ENCODE measurements around the gene FAM83E.

The FAM83E gene

GRCh38 chr19:48646722-48647216, 31.9 kb upstream of the FAM83E start:
- no peaks in the 10 kb centered on the region for H4K20me1 ChIP-seq (ENCODE audit: insufficient read depth)
- H3K4me2 ChIP-seq = peak overlapping the region; percentile 98; the same call in 1 of the 2 replicates
- H3K27ac ChIP-seq = no peak overlapping the region
- H3K4me3 ChIP-seq (IDR thresholded peaks at IDR 0.05; ENCODE audit: insufficient read depth, low read depth, low read length) = no peak overlapping the region
- no peaks in the 10 kb centered on the region for H3K36me3 ChIP-seq (ENCODE audit: insufficient read depth)
- peaks cover 12% of the 10 kb centered on the region for H3K27me3 ChIP-seq (ENCODE audit: insufficient read depth, low read depth)
- H3K79me2 ChIP-seq (ENCODE audit: insufficient read depth, low read depth) = no peaks in the 10 kb centered on the region
- H3K9ac ChIP-seq = 0 out of 2 replicates have a peak overlapping the region, but pooled peaks have one; percentile 50
- H3K4me1 ChIP-seq (ENCODE audit: low read depth, poor library complexity, severe bottlenecking) = peaks cover 18% of the 10 kb centered on the region
- H2AFZ ChIP-seq (ENCODE audit: low read depth) = peak overlapping the region; percentile 90
- TF ChIP-seq, protein P1, sequence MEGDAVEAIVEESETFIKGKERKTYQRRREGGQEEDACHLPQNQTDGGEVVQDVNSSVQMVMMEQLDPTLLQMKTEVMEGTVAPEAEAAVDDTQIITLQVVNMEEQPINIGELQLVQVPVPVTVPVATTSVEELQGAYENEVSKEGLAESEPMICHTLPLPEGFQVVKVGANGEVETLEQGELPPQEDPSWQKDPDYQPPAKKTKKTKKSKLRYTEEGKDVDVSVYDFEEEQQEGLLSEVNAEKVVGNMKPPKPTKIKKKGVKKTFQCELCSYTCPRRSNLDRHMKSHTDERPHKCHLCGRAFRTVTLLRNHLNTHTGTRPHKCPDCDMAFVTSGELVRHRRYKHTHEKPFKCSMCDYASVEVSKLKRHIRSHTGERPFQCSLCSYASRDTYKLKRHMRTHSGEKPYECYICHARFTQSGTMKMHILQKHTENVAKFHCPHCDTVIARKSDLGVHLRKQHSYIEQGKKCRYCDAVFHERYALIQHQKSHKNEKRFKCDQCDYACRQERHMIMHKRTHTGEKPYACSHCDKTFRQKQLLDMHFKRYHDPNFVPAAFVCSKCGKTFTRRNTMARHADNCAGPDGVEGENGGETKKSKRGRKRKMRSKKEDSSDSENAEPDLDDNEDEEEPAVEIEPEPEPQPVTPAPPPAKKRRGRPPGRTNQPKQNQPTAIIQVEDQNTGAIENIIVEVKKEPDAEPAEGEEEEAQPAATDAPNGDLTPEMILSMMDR (conservative IDR thresholded peaks at IDR 0.05; ENCODE audit: low read depth, low read length) = no peak

DNA sequence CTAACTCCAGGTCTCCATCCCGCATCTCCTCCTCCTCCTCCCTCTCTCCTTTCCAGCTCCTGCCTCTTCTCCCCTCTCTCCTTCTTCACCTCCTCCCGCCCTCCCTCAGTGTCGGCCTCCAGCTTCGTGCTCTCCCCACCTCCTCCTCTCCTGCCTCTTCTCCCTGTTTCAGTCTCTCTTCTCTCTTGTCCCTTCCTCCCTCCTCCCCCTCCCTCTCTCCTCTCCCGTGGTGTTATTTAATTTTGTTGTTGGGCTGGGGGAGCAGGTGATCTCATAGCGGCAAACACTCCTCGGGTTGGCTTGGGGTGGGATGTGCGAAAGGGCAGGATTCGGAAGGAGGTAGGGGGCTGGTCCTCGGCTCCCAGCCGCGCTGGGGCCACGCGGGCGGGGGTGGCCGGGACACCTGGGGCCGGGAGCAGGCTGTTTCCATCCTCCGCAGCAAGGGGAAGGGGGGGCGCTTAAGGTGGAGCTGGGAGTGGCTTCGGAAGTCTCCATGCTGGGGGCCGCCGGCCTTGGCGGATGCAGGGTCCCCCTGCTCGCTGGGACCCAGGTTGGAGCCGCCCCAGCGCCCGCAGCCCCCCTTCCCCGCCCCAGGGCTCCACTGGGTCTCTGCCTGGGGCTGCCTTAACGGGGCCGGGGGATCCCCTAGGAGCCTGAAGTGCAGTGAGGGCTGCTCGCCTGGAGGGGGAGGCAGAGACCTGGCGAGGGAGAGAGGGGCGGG, 31.3 kb upstream of the FAM83E start, which contains the start of gene CA11:
CA11 (minus strand) TSS at position 187 of the 721 bp plus-strand sequence. CDS start 555 bp downstream, outside the sequence.
- Histone ChIP-seq H3K4me1 (ENCODE audit: low read depth, poor library complexity, severe bottlenecking) (peaks cover 18% of the 10 kb centered on the region), H3K4me3 (IDR thresholded peaks at IDR 0.05; ENCODE audit: insufficient read depth, low read depth, low read length) (no peak within 1 kb of the TSS), H3K27ac (no peak within 1 kb of the TSS)

DNA sequence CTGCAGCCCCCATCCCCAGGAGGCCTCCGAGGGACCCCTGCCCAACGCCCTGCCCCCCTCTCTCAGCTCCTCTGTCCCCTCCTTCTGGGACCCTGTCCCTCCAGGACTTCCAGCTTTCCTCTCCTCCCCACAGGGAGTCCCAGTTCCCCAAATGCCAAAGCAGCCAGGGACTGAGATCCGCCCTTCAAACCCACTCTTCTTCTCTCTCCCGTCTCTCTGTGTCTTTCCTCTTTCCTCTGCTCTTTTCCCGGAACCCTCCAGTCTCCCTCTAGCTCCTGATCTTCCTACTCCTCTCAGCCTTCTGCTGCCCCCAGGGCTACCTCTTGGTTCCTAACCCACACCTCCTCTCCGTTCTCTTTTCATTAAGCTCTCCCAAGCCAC, 30.7 kb upstream of the FAM83E start:
- Histone ChIP-seq H3K4me2 (peak overlapping the region; percentile 98), H3K9ac (peak overlapping the region; percentile 50; the same call in 1 of the 2 replicates), H3K36me3 (ENCODE audit: insufficient read depth) (no peaks in the 10 kb centered on the region), H2AFZ (ENCODE audit: low read depth) (peak overlapping the region; percentile 90), H3K27me3 (ENCODE audit: insufficient read depth, low read depth) (peaks cover 17% of the 10 kb centered on the region), H3K27ac (no peak overlapping the region), H3K4me3 (IDR thresholded peaks at IDR 0.05; ENCODE audit: insufficient read depth, low read depth, low read length) (no peak overlapping the region), H3K4me1 (ENCODE audit: low read depth, poor library complexity, severe bottlenecking) (peaks cover 18% of the 10 kb centered on the region), H3K79me2 (ENCODE audit: insufficient read depth, low read depth) (no peaks in the 10 kb centered on the region), H4K20me1 (ENCODE audit: insufficient read depth) (no peaks in the 10 kb centered on the region)
- TF ChIP-seq, protein P1 (conservative IDR thresholded peaks at IDR 0.05; ENCODE audit: low read depth, low read length) = no peak

More for the DNA sequence above, 31.3 kb upstream of the FAM83E start, which contains the start of gene CA11:
- no peaks in the 10 kb centered on the region for H3K79me2 ChIP-seq (ENCODE audit: insufficient read depth, low read depth)
- H3K9ac ChIP-seq = peak within 1 kb of the TSS; percentile 50
- TF ChIP-seq, protein P1 (conservative IDR thresholded peaks at IDR 0.05; ENCODE audit: low read depth, low read length) = peak; percentile 80
- H3K4me2 ChIP-seq = peak within 1 kb of the TSS; percentile 98
- no peaks in the 10 kb centered on the region for H3K36me3 ChIP-seq (ENCODE audit: insufficient read depth)
- H2AFZ ChIP-seq (ENCODE audit: low read depth) = peak within 1 kb of the TSS; percentile 90
- H3K27me3 ChIP-seq (ENCODE audit: insufficient read depth, low read depth) = peaks cover 17% of the 10 kb centered on the region
- no peaks in the 10 kb centered on the region for H4K20me1 ChIP-seq (ENCODE audit: insufficient read depth)

DNA sequence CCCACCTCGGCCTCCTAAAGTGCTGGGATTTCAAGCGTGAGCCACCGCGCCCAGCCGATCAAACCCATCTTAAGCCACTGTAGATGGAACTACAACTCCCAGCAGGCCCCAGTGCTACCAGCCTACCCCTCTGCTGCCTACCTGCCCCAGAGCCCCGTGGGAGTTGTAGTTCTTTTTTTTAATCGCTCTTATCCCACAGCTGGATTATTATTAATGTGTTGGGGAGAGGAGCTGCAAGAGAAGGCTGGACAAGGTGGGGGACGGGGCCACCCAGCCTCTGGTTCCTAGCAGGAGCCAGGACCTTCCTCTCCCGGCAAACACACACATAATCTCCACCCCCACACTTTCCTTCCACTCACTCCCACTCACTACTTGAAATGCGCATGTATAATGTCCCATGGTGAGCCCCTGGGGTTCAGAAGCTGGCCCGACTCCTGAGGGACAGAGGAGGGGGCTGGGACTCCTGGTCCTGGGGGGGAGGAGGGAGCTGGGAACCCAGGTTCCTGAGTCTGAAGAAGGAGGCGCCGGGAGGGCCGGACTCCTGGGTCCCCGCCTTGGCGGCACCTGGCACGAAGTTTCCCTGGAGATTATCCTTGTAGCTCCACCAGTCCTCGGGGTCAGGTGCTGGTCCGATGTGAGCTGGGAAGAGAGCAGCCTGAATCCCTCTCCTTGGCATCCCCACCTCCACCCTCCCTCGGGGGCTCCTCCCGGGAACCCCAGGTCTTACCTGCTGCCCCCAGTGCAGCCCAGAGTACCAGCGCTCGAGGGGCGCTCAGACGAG, 30.2 kb upstream of the FAM83E start:
- Histone ChIP-seq H3K27me3 (ENCODE audit: insufficient read depth, low read depth) (peaks cover 17% of the 10 kb centered on the region), H3K79me2 (ENCODE audit: insufficient read depth, low read depth) (no peaks in the 10 kb centered on the region), H3K36me3 (ENCODE audit: insufficient read depth) (no peaks in the 10 kb centered on the region), H3K4me2 (peak overlapping the region; percentile 98), H2AFZ (ENCODE audit: low read depth) (peak overlapping the region; percentile 90), H4K20me1 (ENCODE audit: insufficient read depth) (no peaks in the 10 kb centered on the region), H3K9ac (peak overlapping the region; percentile 50; the same call in 1 of the 2 replicates), H3K4me3 (IDR thresholded peaks at IDR 0.05; ENCODE audit: insufficient read depth, low read depth, low read length) (no peak overlapping the region), H3K4me1 (ENCODE audit: low read depth, poor library complexity, severe bottlenecking) (peaks cover 18% of the 10 kb centered on the region), H3K27ac (no peak overlapping the region)
- TF ChIP-seq, protein P1 (conservative IDR thresholded peaks at IDR 0.05; ENCODE audit: low read depth, low read length) = no peak
